Renal cortical epithelial cell (primary cell): ENCODE measurements around the gene HEXIM1. TPM values are rescaled to one million over a fixed set of nuclear protein-coding genes. Genes with fewer than 3 reads are reported as not detected.
"Not testable (repeated sequence)": the region's sequence is repeated elsewhere in the genome, so short reads cannot be mapped to it uniquely, and the experiment has no call there.

Experiments
- DNase-seq: peaks from one replicate; pipeline ENCODE4 v3.0.0-alpha.2; 2011; ENCODE audit warnings: low read depth
- total RNA-seq: library from RNA; depleted of rRNA; stranded (reverse); fragments of >200 nt; gene quantifications from 2 replicates; pipeline ENCODE4 v1.2.3, GENCODE V29; 2014

Gene HEXIM1
- total RNA-seq, 1 donor from 2014 or later = 38.0 TPM

GRCh38 chr17:45112559-45113423 is 35.5 kb upstream of the HEXIM1 start:
- no peak for DNase-seq

- DNase-seq = no peak
Measured at GRCh38 chr17:45113424-45113754, 34.9 kb upstream of the HEXIM1 start.

GRCh38 chr17:45114117-45114932 is 34.0 kb upstream of the HEXIM1 start:
- no peak for DNase-seq

- DNase-seq = no peak
Measured at GRCh38 chr17:45115015-45115625, 33.2 kb upstream of the HEXIM1 start.

GRCh38 chr17:45115871-45116270 is 32.4 kb upstream of the HEXIM1 start:
- no peak for DNase-seq

- no peak for DNase-seq
Measured at GRCh38 chr17:45116434-45117016, 31.8 kb upstream of the HEXIM1 start.

- DNase-seq = no peak
Measured at GRCh38 chr17:45117334-45117733, 30.9 kb upstream of the HEXIM1 start.

GRCh38 chr17:45117848-45118646 is 30.2 kb upstream of the HEXIM1 start:
- DNase-seq = no peak

GRCh38 chr17:45118691-45119090 is 29.6 kb upstream of the HEXIM1 start:
- DNase-seq = no peak

GRCh38 chr17:45119964-45120363 is 28.3 kb upstream of the HEXIM1 start:
- DNase-seq = no peak

GRCh38 chr17:45120558-45120957 is 27.7 kb upstream of the HEXIM1 start:
- no peak for DNase-seq

- DNase-seq = no peak
Measured at GRCh38 chr17:45121055-45121454, 27.2 kb upstream of the HEXIM1 start.

- no peak for DNase-seq
Measured at GRCh38 chr17:45123076-45123770, 25.1 kb upstream of the HEXIM1 start.

GRCh38 chr17:45123930-45124796 is 24.1 kb upstream of the HEXIM1 start:
- DNase-seq = peak; percentile 86

GRCh38 chr17:45124797-45125122 is 23.5 kb upstream of the HEXIM1 start:
- DNase-seq = not testable (repeated sequence)

GRCh38 chr17:45125509-45125908 is 22.8 kb upstream of the HEXIM1 start:
- DNase-seq = no peak

- no peak for DNase-seq
Measured at GRCh38 chr17:45127207-45127547, 21.1 kb upstream of the HEXIM1 start.

GRCh38 chr17:45127548-45128300 is 20.6 kb upstream of the HEXIM1 start:
- peak; percentile 51 for DNase-seq

- no peak for DNase-seq
Measured at GRCh38 chr17:45128331-45128730, 19.9 kb upstream of the HEXIM1 start.
